Stimulated activated CD8-positive, alpha-beta memory T cell treated with anti-CD3 and anti-CD28 coated beads, Interleukin-12 subunit alpha, Interleukin-12 subunit beta, amount 100 ng/mL, for 24 hours (primary cell): Measurements from ENCODE around the gene PDE6A.
"Not testable (repeated sequence)": the region's sequence is repeated elsewhere in the genome, so short reads cannot be mapped to it uniquely, and the experiment has no call there.

Experiments used
- DNase-seq: peaks from one replicate; pipeline ENCODE4 v3.0.0-alpha.2; 2020; ENCODE audit errors: extremely low read depth

Gene PDE6A

DNA sequence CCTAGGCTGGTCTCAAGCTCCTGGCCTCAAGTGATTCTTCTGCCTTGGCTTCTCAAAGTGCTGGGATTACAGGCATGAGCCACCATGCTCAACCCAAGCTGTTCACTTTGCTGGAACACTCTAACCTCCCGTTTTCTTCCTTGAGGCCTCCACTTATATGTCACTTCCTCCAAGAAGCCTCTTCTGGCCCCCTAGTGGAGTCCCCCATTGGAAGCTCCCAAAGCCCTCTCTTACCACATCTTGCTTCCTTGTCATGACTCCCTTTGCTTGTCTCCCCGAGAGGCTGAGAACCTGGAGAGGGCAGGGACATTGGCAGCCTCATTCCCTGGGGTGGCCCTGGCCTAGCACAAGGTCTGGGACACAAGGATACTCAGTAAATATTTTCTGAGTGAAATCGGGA, 80.8 kb downstream of the PDE6A start:
- DNase-seq: no peak

DNA sequence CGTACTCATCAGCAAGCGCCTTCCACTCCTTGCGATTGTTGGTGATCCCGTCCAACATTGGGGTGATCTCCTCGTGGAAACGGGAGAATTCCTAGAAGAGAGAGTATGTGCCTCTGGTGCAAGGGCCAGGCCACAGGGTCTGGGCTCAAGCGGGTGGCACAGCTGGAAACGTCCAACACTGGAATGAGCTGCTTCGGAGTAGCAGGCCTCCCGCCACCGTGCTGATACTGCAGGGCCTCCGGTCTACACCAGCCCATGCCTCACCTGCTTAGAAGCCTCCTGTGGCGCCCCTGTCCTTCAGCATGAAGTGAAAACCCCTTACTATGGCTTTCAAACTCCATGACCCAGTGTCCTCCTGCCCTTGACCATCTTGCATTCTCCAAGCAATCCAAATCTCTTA, 81.4 kb downstream of the PDE6A start:
- no peak for DNase-seq

DNA sequence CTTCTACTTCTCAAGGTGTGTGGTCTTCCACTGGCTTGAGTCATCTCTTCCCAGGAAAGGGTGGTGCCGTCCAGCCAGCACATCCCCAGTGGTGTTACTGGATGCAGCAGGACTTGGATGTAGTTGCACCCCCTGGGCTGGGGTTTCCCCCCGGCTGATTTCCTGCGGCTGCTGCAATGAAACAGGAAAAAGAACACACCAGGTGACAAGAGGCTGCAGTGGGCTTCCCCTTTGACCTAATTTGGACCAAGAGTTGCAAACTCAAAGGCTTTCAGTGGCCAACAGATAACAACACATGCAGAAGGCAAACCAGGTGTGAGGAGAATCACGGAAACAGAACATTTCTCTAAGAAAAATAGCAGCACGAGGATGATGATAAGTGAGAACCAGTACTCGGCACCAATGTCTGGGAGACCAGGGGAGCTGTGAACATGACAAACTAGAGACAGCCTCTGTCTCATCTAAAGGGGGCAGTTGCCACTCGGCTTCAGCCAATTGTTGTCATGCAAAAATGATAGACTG, 83.7 kb downstream of the PDE6A start:
- DNase-seq: no peak

DNA sequence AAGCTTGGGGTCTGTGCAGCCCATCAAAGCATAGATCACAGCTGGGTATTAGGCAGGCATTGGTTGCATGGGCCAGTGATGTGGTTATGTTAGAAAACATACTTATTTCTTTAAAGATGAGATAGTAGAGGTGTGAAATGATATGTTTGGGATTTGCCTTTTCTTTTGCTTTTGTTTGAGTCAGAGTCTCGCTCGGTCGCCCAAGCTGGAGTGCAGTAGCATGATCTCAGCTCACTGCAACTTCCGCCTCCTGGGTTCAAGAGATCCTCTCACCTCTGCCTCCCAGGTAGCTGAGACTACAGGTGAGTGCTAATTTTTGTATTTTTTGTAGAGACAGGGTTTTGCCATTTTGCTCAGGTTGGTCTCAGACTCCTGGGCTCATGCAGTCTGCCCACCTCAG, 84.8 kb downstream of the PDE6A start:
- DNase-seq: no peak

DNA sequence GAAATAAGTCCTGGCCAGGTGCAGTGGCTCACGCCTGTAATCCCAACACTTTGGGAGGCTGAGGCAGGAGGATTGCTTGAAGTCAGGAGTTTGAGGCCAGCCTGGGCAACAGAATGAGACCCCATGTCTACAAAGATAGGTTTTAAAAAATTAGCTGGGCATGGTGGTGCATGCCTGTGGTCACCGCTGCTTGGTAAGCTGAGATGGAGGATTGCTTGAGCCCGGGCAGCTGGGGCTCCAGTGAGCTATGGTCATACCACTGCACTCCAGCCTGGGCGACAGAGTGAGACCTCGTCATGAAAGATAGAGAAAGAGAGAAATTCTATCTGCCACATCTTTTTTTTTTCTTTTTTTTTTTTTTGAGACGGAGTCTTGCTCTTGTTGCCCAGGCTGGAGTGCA, 86.1 kb downstream of the PDE6A start:
- DNase-seq: not testable (repeated sequence)

DNA sequence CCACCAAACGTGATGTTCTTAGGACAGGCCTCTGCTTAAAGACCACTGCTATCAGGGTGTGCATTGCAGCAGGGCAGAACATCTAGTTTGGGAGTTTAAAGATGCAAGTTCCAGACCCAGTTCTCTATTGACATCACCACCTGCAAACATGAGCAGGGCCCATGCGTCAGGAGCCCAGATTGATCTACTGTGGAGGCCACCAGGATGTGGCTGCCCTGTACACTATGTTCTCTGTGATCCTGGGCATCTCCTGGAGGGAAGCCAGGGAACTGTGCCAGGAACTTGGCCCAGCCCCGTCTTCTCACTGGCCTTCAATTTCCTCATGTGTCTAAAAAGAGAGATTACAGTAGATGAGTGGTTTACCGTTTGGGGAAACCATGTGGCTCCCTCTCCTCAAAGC, 87.1 kb downstream of the PDE6A start:
- DNase-seq: no peak

DNA sequence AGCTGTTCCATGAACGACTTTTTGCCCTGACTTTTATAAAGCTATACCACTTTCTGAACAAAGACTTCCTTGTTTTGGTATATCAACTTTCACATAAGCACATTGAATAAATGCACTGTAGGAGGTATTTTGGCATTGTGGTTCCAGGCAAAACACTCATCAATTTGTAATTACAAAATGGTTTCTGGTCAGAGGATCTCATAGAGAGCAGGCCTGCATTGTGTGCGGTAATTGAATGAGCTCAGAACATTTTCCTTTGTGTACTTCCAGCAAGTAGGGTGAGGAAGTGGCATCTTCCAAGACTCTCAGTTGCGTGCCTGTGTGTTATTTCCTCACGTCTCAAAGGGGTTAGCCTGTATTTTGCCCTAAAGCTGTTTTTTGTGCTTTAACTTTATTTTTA, 89.2 kb downstream of the PDE6A start:
- no peak for DNase-seq

DNA sequence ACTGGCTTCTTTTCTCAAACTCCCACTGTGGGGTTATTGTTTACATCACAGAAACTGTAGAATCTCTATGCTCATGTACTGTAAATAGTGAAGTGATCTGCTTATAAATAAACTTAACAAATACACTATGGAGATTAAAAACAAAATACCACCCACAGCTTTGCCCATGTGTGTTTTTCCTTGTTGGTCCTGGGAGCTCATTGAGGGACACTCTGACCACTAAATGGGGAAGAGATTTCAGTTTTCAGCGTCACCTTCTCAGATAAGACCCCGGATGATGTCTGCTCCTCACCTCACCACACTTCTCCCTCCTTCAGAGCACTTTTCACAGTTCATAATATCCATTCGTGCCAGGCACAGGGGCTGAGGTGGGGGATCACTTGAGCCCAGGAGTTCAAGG, 89.7 kb downstream of the PDE6A start:
- no peak for DNase-seq

DNA sequence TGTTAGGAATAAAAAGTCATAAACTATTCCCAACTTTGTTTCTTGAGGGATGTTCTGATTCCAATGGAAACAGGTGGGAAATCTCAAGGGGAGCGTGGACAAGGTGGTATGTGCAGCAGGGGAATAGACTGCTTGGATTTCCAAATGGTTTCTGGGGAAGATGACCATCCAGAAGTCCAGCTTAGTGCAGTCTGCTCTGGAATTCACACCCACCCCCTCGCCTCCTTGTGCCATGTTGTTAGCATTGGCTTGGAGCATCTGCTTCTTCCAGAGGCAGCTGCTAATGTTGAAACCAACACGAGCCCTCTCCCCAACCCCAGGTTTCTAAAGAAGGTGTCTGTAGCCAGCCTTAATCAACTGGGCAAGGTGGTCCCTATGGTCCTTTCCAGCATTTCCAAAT, 90.9 kb downstream of the PDE6A start:
- DNase-seq: no peak

DNA sequence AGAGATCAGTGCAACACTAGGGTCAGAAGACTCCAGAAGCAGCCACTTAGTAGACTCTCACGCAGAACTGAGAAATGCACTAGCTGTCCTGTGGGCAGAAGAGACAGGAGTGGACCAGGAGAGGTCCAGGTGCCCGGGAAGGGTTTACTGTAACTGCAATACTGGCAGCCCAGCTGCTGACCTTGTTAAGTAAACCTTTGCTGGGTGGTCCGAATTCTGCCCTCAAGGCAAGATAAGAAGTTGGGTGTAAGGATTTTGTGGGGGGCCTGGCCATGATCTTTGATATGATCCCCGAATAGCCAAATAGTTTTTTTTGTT, 91.3 kb downstream of the PDE6A start:
- DNase-seq: no peak

DNA sequence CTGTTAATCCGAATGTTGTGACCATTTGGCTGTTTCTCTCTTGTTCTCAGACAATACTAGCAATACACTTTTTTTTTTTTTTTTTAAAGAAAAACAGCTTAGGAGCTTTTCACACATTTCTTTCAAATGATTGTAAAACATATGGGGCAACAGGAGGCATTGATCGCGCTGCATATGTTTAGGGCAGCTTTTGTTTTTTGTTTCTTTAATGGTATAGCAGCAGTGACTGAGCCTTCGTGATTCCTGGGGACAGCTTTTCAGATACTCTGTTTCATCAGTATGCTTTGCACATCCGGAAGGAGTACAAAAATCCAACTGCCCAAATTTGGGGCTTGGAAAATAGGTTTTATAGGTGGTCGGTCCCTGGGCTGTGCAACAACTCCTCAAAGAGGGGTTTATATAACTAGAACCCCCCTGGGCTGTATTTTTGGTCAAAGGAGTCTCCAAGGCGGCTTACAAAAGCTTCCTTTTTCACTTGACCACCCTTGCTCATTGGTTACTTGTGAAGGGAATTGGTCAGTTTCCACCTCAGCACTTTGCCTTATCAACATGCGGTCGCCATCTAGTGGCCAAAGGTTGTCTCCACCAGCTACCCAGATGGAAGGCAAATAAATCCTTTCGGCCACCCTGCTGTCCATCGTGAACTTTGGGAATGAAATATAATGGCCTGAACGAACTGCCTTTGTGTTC, 91.8 kb downstream of the PDE6A start:
- no peak for DNase-seq

DNA sequence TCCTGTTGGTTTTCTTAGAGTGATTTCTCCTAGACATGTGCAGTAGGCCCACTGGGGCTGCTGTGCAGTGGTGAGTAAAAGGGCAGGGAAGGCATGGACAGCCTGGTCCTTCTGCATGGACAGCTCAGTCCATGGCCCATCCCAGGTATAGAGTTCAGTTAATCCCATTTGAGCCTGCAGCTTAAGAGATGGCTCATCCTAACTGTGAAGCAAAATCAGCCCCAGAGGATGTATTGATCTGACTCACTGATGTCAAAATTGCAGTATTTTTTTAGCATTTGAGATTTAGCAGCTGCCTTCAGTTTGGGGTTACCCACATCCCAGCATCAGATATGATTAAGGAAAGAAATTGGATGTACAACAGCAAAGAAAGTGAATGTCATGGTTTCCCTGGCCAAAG, 93.4 kb downstream of the PDE6A start:
- no peak for DNase-seq

DNA sequence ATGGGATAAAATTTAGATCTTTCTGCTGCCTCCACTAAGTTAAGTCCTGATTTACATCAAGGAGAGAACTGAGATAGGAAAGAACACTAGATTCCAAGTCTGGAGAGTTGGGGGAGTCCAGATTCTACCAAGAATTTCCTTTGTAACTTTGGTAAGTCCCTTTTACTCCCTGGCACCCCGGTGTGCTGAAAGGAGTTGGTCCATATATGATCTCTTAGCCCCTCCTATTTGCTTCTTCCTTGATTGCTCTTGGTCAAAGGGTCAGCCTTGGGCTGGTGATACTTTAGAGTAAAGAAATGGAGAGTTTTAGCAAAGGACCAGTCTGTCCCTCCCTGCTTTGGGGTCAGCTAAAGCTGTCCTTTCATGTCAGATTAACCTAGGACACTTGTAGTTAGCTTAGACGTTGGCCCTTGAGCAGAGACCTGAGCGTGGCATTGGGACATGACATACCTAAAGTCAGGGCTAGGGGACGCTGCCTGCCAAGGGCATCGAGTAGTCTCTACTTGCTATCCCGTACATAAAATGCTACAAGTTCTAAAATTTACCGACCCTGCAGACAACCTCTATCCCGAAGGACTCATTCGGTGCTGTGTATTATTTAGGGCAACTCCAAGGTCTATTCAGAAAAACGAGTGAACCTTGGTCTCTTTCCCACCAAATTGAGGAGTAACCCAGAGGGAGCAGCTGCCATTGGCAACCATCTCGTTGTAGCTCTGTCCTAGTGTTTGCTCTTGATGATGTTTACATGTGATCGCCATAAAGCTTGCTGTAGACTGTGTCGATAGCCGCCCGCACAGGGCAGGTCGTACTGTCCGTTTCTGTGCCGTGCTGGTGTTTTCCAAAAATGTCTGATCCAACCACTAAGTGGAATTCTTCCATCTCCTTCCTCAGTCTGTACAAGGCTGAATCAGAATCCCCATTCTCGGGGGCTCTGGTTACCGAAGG, 94.4 kb downstream of the PDE6A start:
- DNase-seq: no peak

DNA sequence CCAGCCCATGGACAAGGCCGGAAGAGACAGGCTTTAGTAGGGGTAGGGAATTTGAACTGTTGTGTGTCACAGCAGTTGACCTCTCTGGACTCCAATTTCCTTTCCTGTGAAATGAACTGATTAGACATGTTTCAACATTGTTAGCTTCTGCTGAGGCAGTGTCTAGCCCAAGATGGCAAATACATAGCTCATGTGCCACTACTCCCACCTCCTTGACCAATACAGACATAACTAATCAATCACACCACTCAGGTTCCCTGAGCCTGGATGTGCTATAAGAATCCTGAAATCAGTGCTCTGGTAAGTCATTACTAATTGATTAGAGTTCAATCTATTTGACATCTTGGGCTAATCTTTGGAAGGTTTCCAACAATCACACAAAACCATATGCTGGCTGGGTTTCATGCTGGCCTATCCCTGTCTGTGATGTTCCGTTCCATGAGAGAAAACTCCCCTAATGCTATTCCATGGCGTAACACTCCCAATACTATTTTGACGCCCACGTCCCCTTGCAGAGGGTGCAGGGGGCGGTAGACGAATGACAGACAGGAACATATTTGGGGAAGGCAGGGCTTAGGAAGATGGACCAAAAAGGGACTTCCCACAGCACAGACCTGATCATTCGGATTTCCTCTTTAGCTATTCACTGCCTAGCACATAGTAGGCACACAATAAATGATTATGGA, 95.2 kb downstream of the PDE6A start:
- no peak for DNase-seq

DNA sequence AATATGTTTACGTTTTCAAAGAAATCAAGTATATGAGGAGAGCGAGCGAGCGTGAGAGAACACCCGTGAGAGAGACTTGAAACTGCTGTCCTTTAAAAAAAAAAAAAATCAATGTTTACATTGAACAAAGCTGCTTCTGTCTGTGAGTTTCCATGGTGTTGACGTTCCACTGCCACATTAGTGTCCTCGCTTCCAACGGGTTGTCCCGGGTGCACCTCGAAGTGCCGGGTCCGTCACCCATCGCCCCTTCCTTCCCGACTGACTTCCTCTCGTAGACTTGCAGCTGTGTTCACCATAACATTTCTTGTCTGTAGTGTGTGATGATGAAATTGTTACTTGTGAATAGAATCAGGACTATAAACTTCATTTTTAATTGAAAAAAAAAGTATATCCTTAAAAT, 97.0 kb downstream of the PDE6A start:
- no peak for DNase-seq

DNA sequence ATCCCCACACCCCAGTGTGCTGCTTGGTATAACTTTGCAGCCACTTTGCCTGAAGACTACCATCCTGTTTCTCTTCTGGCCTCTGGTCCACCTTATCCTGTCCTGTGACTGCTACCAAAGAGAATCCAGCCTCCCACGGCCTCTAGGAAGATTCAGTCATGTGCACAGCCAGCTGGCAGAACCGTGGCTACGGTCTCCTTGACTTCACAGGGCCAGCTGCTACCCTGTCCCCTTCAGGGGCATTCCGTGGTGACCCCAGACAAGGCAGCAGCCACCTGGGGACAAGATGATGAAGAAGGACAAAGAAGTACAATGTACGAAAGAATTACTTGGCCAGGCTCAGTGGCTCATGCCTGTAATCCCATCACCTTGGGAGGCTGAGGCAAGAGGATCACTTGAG, 98.6 kb downstream of the PDE6A start:
- no peak for DNase-seq

DNA sequence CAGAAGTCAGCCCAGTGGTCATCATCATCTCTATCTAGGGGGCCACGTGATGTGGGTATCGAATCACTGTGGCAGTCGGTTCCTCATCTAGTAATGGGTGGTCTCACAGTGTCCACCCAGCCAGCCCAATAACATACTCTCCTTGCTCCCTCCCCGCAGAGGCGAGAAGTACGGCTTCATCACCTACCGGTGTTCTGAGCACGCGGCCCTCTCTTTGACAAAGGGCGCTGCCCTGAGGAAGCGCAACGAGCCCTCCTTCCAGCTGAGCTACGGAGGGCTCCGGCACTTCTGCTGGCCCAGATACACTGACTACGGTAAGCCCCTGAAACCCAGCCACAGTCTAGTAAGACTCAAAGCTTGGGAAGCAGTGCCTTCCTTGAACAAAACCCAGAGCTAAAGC, 99.0 kb downstream of the PDE6A start:
- DNase-seq: no peak

DNA sequence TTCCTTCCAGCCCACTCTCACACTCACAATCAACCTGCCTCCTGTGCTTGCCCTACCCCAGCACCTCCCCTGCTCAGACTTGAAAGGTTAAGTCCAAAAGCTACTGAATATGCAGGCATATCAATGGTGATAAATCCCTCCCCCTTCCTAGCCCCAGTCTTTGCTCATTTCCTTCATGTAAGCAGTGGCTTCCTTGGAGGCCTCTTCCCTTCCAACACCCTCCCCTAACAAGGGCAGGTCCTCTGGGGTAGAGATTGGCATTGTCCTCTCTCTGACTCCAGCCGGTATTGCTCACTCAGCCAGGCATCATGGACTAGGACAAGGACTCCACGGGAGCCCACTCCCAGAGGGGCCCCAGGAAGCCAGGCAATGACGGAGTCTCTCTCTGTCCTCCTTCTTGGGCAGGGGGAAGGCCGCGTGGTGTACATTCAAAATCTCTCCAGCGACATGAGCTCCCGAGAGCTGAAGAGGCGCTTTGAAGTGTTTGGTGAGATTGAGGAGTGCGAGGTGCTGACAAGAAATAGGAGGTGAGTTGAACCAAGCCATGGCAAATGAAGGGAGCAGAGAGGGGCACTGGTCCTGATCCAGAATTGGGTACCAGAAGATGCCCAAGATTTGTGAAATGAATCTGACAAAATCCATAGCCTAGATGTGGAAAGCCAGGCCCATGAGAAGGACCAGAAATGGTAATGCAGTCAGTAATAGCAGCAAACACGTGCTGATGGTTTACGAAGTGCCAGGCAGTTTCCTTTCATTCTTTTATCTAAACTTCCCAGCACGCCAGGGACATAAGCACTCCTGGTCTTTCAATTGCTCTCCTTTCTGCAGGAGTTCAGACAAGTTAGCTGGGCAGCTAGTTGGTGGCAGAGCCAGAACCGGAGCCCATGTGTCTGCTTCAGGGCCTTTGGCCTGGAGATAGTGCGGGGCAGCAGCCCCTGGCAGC, 102.5 kb downstream of the PDE6A start:
- no peak for DNase-seq

DNA sequence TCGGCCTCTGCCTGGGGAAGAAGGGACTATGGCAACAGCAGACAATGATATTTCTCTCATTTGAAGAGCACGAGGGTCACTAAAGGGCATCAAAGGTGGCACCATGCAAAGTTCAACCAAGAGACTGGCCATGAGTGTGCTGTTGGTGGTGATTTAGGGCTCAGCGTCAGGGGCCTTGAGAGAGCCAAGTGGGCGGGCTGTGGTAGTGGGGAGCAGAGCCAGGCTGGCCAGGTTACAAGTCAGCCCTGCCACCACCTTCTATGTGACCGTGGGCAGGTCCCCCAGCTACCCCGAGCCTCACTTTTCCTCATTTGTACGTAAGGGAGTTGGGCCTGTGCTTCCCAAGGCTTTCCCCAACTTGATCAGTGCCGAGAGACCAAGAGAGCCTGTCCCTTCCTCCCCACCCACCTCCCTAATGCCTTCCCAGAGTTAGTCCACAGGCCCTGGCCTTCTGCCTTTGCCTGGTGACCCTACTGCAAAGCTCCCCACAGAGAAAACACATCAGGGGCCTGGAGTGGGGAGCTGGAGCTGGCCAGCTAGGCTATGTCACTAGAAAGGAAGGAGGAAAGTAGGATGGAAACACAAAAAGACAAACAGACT, 104.3 kb downstream of the PDE6A start:
- no peak for DNase-seq

DNA sequence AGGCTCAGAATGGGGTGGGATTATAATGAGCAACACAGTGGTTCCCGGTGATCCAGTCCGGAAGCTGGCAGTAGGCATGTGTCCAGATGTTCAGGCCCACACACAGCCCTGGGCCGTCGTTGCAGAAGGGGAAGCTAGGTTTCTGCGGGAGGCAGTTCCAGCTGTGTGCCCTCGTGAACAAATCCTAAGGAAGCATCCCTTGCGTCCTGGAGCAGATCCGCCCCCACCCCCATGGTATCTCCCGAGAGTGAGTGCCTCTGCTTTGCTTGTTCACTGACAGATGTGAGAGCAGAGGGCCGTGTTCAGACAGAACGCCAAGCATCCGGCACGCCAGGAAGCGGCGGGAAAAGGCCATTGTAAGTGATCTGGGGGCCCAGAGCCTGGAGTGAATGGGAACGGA, 104.8 kb downstream of the PDE6A start:
- no peak for DNase-seq
